Measurements from ENCODE around the gene OR2S2. TPM values are rescaled to one million over a fixed set of nuclear protein-coding genes. Genes with fewer than 3 reads are reported as not detected.

OR2S2 gene
- total and polyA plus RNA-seq, 2 of the 4 experiments (the other 2 are of a cell fraction) = 0.46 to 0.90 TPM

GRCh38 chr9:35994959-35995358 lies 37.0 kb upstream of the OR2S2 start:
- Histone ChIP-seq H2BK20ac (ENCODE audit: low read depth, low read length) (no peak overlapping the region), H4K8ac (ENCODE audit: low read depth in 2 of 2, low read length in 2 of 2) (no peak overlapping the region), H3K14ac (replicated peaks; ENCODE audit: low read depth, low read length) (no peak overlapping the region), H2BK120ac (ENCODE audit: low read depth, low read length) (no peak overlapping the region), H2BK5ac (ENCODE audit: low read depth, low read length, poor library complexity, severe bottlenecking) (no peak overlapping the region), H2AFZ (replicated peaks; ENCODE audit: low read length, poor library complexity) (no peak overlapping the region), H3K56ac (ENCODE audit: extremely low read depth, insufficient read depth, low read length) (no peak overlapping the region), H3K4me3 (ENCODE audit: insufficient read depth, low read depth, low read length) (no peak overlapping the region), H2AK9ac (replicated peaks; ENCODE audit: low read depth, low read length, poor library complexity) (no peak overlapping the region), H3K9ac (ENCODE audit: low read depth, low read length) (no peak overlapping the region), H3K79me1 (ENCODE audit: low read depth in 1 of 2, low read length in 2 of 2) (no peaks in the 10 kb centered on the region), H3K9me1 (ENCODE audit: insufficient read depth, low read length) (no peaks in the 10 kb centered on the region), H4K20me1 (ENCODE audit: insufficient read depth, low read length) (no peaks in the 10 kb centered on the region), H3K27ac (ENCODE audit: insufficient read depth, low read length) (no peak overlapping the region), H3K9me3 (ENCODE audit: control insufficient read depth, insufficient read depth, low read length) (peaks cover 6% of the 10 kb centered on the region), H3K4me2 (ENCODE audit: low read depth, low read length) (no peak overlapping the region), H2BK15ac (ENCODE audit: low read depth, low read length) (no peak overlapping the region), H3K4ac (ENCODE audit: low read depth, low read length) (no peak overlapping the region), H4K5ac (ENCODE audit: low read depth, low read length) (no peak overlapping the region), H3K18ac (ENCODE audit: low read depth, low read length) (no peak overlapping the region), H3K23ac (ENCODE audit: low read depth, low read length) (no peak overlapping the region), H4K91ac (ENCODE audit: insufficient read depth, low read depth, low read length) (no peak overlapping the region), H2AK5ac (ENCODE audit: low read depth, low read length) (no peak overlapping the region), H3K4me1 (ENCODE audit: control insufficient read depth, insufficient read depth, low read length) (peaks cover 3% of the 10 kb centered on the region), H3K36me3 (ENCODE audit: control insufficient read depth, insufficient read depth, low read length) (no peaks in the 10 kb centered on the region), H3K27me3 (ENCODE audit: control insufficient read depth, insufficient read depth, low read length) (peaks cover 4% of the 10 kb centered on the region; the same call in 1 of the 2 replicates)
- ChIA-PET CTCF (interaction anchor here (0.8 to 1.4 kb wide), 3 partner anchors 14 to 113 kb away, joined by 3 to 5 read pairs (median 3); no protein-coding TSS in a partner anchor), POLR2A (ENCODE audit: unreplicated experiment) (no interaction called here)
- WGBS, 2 experiments (ENCODE audit: extremely low coverage in 2 of 2, insufficient read length in 1 of 2) = no CpG with 5 or more reads among the region's 2 CpGs
- in situ Hi-C loops (cut with MboI; ENCODE audit: low sequenced_read_pairs) = no loop called here
- TF ChIP-seq, protein P1, sequence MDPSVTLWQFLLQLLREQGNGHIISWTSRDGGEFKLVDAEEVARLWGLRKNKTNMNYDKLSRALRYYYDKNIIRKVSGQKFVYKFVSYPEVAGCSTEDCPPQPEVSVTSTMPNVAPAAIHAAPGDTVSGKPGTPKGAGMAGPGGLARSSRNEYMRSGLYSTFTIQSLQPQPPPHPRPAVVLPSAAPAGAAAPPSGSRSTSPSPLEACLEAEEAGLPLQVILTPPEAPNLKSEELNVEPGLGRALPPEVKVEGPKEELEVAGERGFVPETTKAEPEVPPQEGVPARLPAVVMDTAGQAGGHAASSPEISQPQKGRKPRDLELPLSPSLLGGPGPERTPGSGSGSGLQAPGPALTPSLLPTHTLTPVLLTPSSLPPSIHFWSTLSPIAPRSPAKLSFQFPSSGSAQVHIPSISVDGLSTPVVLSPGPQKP (IDR thresholded peaks at IDR 0.05; ENCODE audit: borderline replicate concordance, low read depth, low read length) = no peak
- TF ChIP-seq FOS (IDR thresholded peaks at IDR 0.05; ENCODE audit: low read depth, low read length) = no peak
- no peak for TF ChIP-seq RFX5 (IDR thresholded peaks at IDR 0.05; ENCODE audit: low read depth, low read length)
- TF ChIP-seq, protein P2, sequence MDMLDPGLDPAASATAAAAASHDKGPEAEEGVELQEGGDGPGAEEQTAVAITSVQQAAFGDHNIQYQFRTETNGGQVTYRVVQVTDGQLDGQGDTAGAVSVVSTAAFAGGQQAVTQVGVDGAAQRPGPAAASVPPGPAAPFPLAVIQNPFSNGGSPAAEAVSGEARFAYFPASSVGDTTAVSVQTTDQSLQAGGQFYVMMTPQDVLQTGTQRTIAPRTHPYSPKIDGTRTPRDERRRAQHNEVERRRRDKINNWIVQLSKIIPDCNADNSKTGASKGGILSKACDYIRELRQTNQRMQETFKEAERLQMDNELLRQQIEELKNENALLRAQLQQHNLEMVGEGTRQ (IDR thresholded peaks at IDR 0.05; ENCODE audit: low read depth, low read length) = no peak
- no peak for TF ChIP-seq CEBPB (IDR thresholded peaks at IDR 0.05; ENCODE audit: low read depth, low read length)
- no peak for TF ChIP-seq NFE2L2 (IDR thresholded peaks at IDR 0.05; ENCODE audit: low read depth, low read length)
- no peak for TF ChIP-seq RAD21 (IDR thresholded peaks at IDR 0.05; ENCODE audit: low read length)
- TF ChIP-seq MAZ (IDR thresholded peaks at IDR 0.05; ENCODE audit: borderline replicate concordance, low read depth, low read length) = no peak
- no peak for TF ChIP-seq POLR2A (IDR thresholded peaks at IDR 0.05; ENCODE audit: low read depth, low read length)
- TF ChIP-seq MXI1 (IDR thresholded peaks at IDR 0.05; ENCODE audit: borderline replicate concordance, low read depth, low read length) = no peak
- BruUV-seq (replicated peaks) = no TSS peak
- intact Hi-C loops (cut with micrococcal nuclease) = loop anchor here (5.0 kb wide), 1 partner anchor 33 kb away; no protein-coding TSS in a partner anchor
- DNase-seq (no peak), ATAC-seq (ENCODE audit: low read depth) (no peak)
- dilution Hi-C loops (cut with HindIII; ENCODE audit: low sequenced_read_pairs, unreplicated experiment) = no loop called here

Data from IMR-90 (cell line).